COLO668 (cell line): ENCODE measurements around the gene PLGRKT.
"Not testable (repeated sequence)": the region's sequence is repeated elsewhere in the genome, so short reads cannot be mapped to it uniquely, and the experiment has no call there.

Source experiments
- DNase-seq: peaks from one replicate; lab custom pipeline; 2025; ENCODE audit not compliant: unreplicated experiment; lab: John Stamatoyannopoulos, UW

Gene PLGRKT

GRCh38 chr9:5433328-5433727, 4.4 kb downstream of the PLGRKT start:
- DNase-seq: not testable (repeated sequence)

- DNase-seq: not testable (repeated sequence)
Measured at GRCh38 chr9:5432890-5433289, 4.8 kb downstream of the PLGRKT start.

- no peak for DNase-seq
Measured at GRCh38 chr9:5430912-5431311, 6.8 kb downstream of the PLGRKT start.

- no peak for DNase-seq
Measured at GRCh38 chr9:5429873-5430564, 7.7 kb downstream of the PLGRKT start.

- DNase-seq: no peak
Measured at GRCh38 chr9:5428794-5429528, 8.8 kb downstream of the PLGRKT start.

GRCh38 chr9:5428172-5428571, 9.6 kb downstream of the PLGRKT start:
- no peak for DNase-seq

GRCh38 chr9:5427005-5427404, 10.7 kb downstream of the PLGRKT start:
- no peak for DNase-seq

GRCh38 chr9:5425006-5425628, 12.6 kb downstream of the PLGRKT start:
- no peak for DNase-seq

- DNase-seq: no peak
Measured at GRCh38 chr9:5422276-5422675, 15.4 kb downstream of the PLGRKT start.

- no peak for DNase-seq
Measured at GRCh38 chr9:5421163-5421562, 16.6 kb downstream of the PLGRKT start.

- no peak for DNase-seq
Measured at GRCh38 chr9:5419987-5420386, 17.7 kb downstream of the PLGRKT start.

GRCh38 chr9:5418481-5418880, 19.2 kb downstream of the PLGRKT start:
- DNase-seq: no peak

GRCh38 chr9:5416953-5417352, 20.8 kb downstream of the PLGRKT start:
- no peak for DNase-seq

GRCh38 chr9:5408596-5408995, 29.1 kb downstream of the PLGRKT start:
- no peak for DNase-seq

- no peak for DNase-seq
Measured at GRCh38 chr9:5402217-5402616, 35.5 kb downstream of the PLGRKT start.

- DNase-seq: not testable (repeated sequence)
Measured at GRCh38 chr9:5397547-5397946, 40.2 kb downstream of the PLGRKT start.

GRCh38 chr9:5395428-5395827, 42.3 kb downstream of the PLGRKT start:
- DNase-seq: no peak

- DNase-seq: not testable (repeated sequence)
Measured at GRCh38 chr9:5393976-5394375, 43.7 kb downstream of the PLGRKT start.

- no peak for DNase-seq
Measured at GRCh38 chr9:5393497-5393896, 44.2 kb downstream of the PLGRKT start.

- DNase-seq: no peak
Measured at GRCh38 chr9:5392285-5392684, 45.4 kb downstream of the PLGRKT start.

- DNase-seq: no peak
Measured at GRCh38 chr9:5389109-5389732, 48.5 kb downstream of the PLGRKT start.
